Measurements from ENCODE around the gene CACNA2D3.

- TF ChIP-seq, protein P1, sequence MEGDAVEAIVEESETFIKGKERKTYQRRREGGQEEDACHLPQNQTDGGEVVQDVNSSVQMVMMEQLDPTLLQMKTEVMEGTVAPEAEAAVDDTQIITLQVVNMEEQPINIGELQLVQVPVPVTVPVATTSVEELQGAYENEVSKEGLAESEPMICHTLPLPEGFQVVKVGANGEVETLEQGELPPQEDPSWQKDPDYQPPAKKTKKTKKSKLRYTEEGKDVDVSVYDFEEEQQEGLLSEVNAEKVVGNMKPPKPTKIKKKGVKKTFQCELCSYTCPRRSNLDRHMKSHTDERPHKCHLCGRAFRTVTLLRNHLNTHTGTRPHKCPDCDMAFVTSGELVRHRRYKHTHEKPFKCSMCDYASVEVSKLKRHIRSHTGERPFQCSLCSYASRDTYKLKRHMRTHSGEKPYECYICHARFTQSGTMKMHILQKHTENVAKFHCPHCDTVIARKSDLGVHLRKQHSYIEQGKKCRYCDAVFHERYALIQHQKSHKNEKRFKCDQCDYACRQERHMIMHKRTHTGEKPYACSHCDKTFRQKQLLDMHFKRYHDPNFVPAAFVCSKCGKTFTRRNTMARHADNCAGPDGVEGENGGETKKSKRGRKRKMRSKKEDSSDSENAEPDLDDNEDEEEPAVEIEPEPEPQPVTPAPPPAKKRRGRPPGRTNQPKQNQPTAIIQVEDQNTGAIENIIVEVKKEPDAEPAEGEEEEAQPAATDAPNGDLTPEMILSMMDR (IDR thresholded peaks at IDR 0.05), result no peak
- no peak for TF ChIP-seq POLR2A (IDR thresholded peaks at IDR 0.05)
Measured at GRCh38 chr3:54621184-54621583, 498.8 kb downstream of the CACNA2D3 start.

Data from lower leg skin (tissue), 3 donors.